ENCODE measurements around the gene MCUR1. TPM values are rescaled to one million over a fixed set of nuclear protein-coding genes. Genes with fewer than 3 reads are reported as not detected.

The MCUR1 gene
- total and polyA plus RNA-seq, 4 experiments from 2014 or later, result 5.9 to 11.6 (median 11.4) TPM

GRCh38 chr6:13769034-13769654 is 45.2 kb downstream of the MCUR1 start:
- H3K27ac Mint-ChIP-seq, result peak overlapping the region in 1 of 7 donors; percentile 50
- Histone ChIP-seq H3K27ac (ENCODE audit: low read depth, low read length) (no peak overlapping the region), H3K9me3 (ENCODE audit: control insufficient read depth in 1 of 2, low read length in 2 of 2) (no peaks in the 10 kb centered on the region), H3K36me3 (ENCODE audit: insufficient read depth, low read length) (no peaks in the 10 kb centered on the region), H3K4me1 (ENCODE audit: insufficient read depth, low read length) (peaks cover 3% of the 10 kb centered on the region), H3K4me3 (ENCODE audit: low read length in 2 of 2) (no peak overlapping the region), H3K27me3 (ENCODE audit: insufficient read depth, low read length) (no peaks in the 10 kb centered on the region)
- no peaks in the 10 kb centered on the region for H3K36me3 Mint-ChIP-seq
- ChIA-PET POLR2A (ENCODE audit: partially characterized antibody) (interaction anchor here (1.1 kb wide), 1 partner anchor 154 kb away, joined by 3 read pairs; the partner anchor contains the start of gene NOL7), CTCF (ENCODE audit: partially characterized antibody) (interaction anchor here (0.6 to 2.2 kb wide), 4 partner anchors 16 to 194 kb away, joined by 3 to 7 read pairs (median 3); partner anchors contain the start of gene SIRT5)
- intact Hi-C loops (cut with micrococcal nuclease), result loop anchor here (5.0 to 10.0 kb wide), 2 partner anchors 42 to 314 kb away; no protein-coding TSS in a partner anchor
- peaks cover 10 to 27% (median 15%) of the 10 kb centered on the region in 4 donors for H3K4me1 Mint-ChIP-seq
- H3K4me3 Mint-ChIP-seq, result peak overlapping the region in 1 of 8 donors; percentile 8
- no peak for DNase-seq
- no peaks in the 10 kb centered on the region for H3K9me3 Mint-ChIP-seq
- H3K27me3 Mint-ChIP-seq, result no peaks in the 10 kb centered on the region

- no peaks in the 10 kb centered on the region for H3K27me3 Mint-ChIP-seq
- Histone ChIP-seq H3K4me3 (ENCODE audit: low read length in 2 of 2) (peak overlapping the region in 1 of 2 donors; percentile 32), H3K27me3 (ENCODE audit: insufficient read depth, low read length) (no peaks in the 10 kb centered on the region), H3K27ac (ENCODE audit: low read depth, low read length) (no peak overlapping the region), H3K36me3 (ENCODE audit: insufficient read depth, low read length) (no peaks in the 10 kb centered on the region), H3K4me1 (ENCODE audit: insufficient read depth, low read length) (peaks cover 19% of the 10 kb centered on the region), H3K9me3 (ENCODE audit: control insufficient read depth in 1 of 2, low read length in 2 of 2) (no peaks in the 10 kb centered on the region)
- CTCF ChIA-PET (ENCODE audit: partially characterized antibody), result interaction anchor here (0.6 to 2.2 kb wide), 4 partner anchors 137 to 192 kb away, joined by 3 to 7 read pairs (median 4); partner anchors contain the start of genes NOL7 and SIRT5
- no peaks in the 10 kb centered on the region for H3K36me3 Mint-ChIP-seq
- no peaks in the 10 kb centered on the region for H3K9me3 Mint-ChIP-seq
- H3K27ac Mint-ChIP-seq, result peak overlapping the region in 5 of 7 donors; percentile 43 to 89 (median 61)
- intact Hi-C loops (cut with micrococcal nuclease), result loop anchor here (1.0 to 10.0 kb wide), 5 partner anchors 40 to 431 kb away; partner anchors contain the start of genes NOL7 and SIRT5
- POLR2A ChIA-PET (ENCODE audit: partially characterized antibody), result interaction anchor here (1.0 to 5.5 kb wide), 2 partner anchors 57 to 152 kb away, joined by 5 to 35 read pairs; partner anchors contain the start of genes NOL7 and RANBP9
- peaks cover 23 to 44% (median 31%) of the 10 kb centered on the region in 4 donors for H3K4me1 Mint-ChIP-seq
- peak in 4 of 5 donors; percentile 11 to 25 (median 22) for DNase-seq
- H3K4me3 Mint-ChIP-seq, result peak overlapping the region in 7 of 8 donors; percentile 65 to 80 (median 74)
Observed at GRCh38 chr6:13767121-13767808, 47.1 kb downstream of the MCUR1 start.

- H3K9me3 ChIP-seq (ENCODE audit: control insufficient read depth in 1 of 2, low read length in 2 of 2), result no peaks in the 10 kb centered on the region
- H3K4me3 Mint-ChIP-seq, result peak overlapping the region in 3 of 8 donors; percentile 7 to 29 (median 17)
- peaks cover 21% of the 10 kb centered on the region for H3K4me1 ChIP-seq (ENCODE audit: insufficient read depth, low read length)
- no peaks in the 10 kb centered on the region for H3K36me3 Mint-ChIP-seq
- no peak overlapping the region for H3K27ac Mint-ChIP-seq
- intact Hi-C loops (cut with micrococcal nuclease), result loop anchor here (2.0 to 10.0 kb wide), 3 partner anchors 39 to 311 kb away; partner anchors contain the start of gene NOL7
- no peaks in the 10 kb centered on the region for H3K36me3 ChIP-seq (ENCODE audit: insufficient read depth, low read length)
- H3K27ac ChIP-seq (ENCODE audit: low read depth, low read length), result no peak overlapping the region
- DNase-seq, result no peak
- ChIA-PET POLR2A (ENCODE audit: partially characterized antibody) (interaction anchor here (5.5 kb wide), 1 partner anchor 56 kb away, joined by 35 read pairs; the partner anchor contains the start of gene RANBP9), CTCF (ENCODE audit: partially characterized antibody) (interaction anchor here (1.1 kb wide), 1 partner anchor 151 kb away, joined by 3 read pairs; the partner anchor contains the start of gene NOL7)
- no peaks in the 10 kb centered on the region for H3K27me3 Mint-ChIP-seq
- H3K4me1 Mint-ChIP-seq, result peaks cover 26 to 52% (median 36%) of the 10 kb centered on the region in 4 donors
- no peaks in the 10 kb centered on the region for H3K27me3 ChIP-seq (ENCODE audit: insufficient read depth, low read length)
- no peak overlapping the region for H3K4me3 ChIP-seq (ENCODE audit: low read length in 2 of 2)
- no peaks in the 10 kb centered on the region for H3K9me3 Mint-ChIP-seq
Observed at GRCh38 chr6:13766201-13766634, 48.1 kb downstream of the MCUR1 start.

GRCh38 chr6:13765570-13765969 is 48.8 kb downstream of the MCUR1 start:
- no peaks in the 10 kb centered on the region for H3K36me3 Mint-ChIP-seq
- POLR2A ChIA-PET (ENCODE audit: partially characterized antibody), result interaction anchor here (0.6 to 5.5 kb wide), 3 partner anchors 38 to 151 kb away, joined by 3 to 35 read pairs (median 4); partner anchors contain the start of genes NOL7 and RANBP9
- intact Hi-C loops (cut with micrococcal nuclease), result loop anchor here (5.0 to 10.0 kb wide), 2 partner anchors 38 to 311 kb away; no protein-coding TSS in a partner anchor
- DNase-seq, result no peak
- H3K27ac ChIP-seq (ENCODE audit: low read depth, low read length), result no peak overlapping the region
- no peaks in the 10 kb centered on the region for H3K36me3 ChIP-seq (ENCODE audit: insufficient read depth, low read length)
- no peaks in the 10 kb centered on the region for H3K9me3 ChIP-seq (ENCODE audit: control insufficient read depth in 1 of 2, low read length in 2 of 2)
- peak overlapping the region in 1 of 8 donors; percentile 1 for H3K4me3 Mint-ChIP-seq
- H3K9me3 Mint-ChIP-seq, result no peaks in the 10 kb centered on the region
- H3K27me3 ChIP-seq (ENCODE audit: insufficient read depth, low read length), result no peaks in the 10 kb centered on the region
- H3K4me1 ChIP-seq (ENCODE audit: insufficient read depth, low read length), result peaks cover 21% of the 10 kb centered on the region
- H3K4me1 Mint-ChIP-seq, result peaks cover 26 to 52% (median 36%) of the 10 kb centered on the region in 4 donors
- no peaks in the 10 kb centered on the region for H3K27me3 Mint-ChIP-seq
- peak overlapping the region in 1 of 7 donors; percentile 9 for H3K27ac Mint-ChIP-seq
- no peak overlapping the region for H3K4me3 ChIP-seq (ENCODE audit: low read length in 2 of 2)
- CTCF ChIA-PET (ENCODE audit: partially characterized antibody), result interaction anchor here (0.8 to 2.0 kb wide), 5 partner anchors 30 to 190 kb away, joined by 3 to 10 read pairs (median 4); partner anchors contain the start of gene NOL7

GRCh38 chr6:13764996-13765395 is 49.4 kb downstream of the MCUR1 start:
- CTCF ChIA-PET (ENCODE audit: partially characterized antibody), result interaction anchor here (0.8 to 2.0 kb wide), 5 partner anchors 30 to 190 kb away, joined by 3 to 10 read pairs (median 4); partner anchors contain the start of gene NOL7
- Mint-ChIP-seq H3K4me1 (peaks cover 26 to 52% (median 36%) of the 10 kb centered on the region in 4 donors), H3K27ac (peak overlapping the region in 1 of 7 donors; percentile 24), H3K27me3 (no peaks in the 10 kb centered on the region), H3K9me3 (no peaks in the 10 kb centered on the region), H3K4me3 (no peak overlapping the region), H3K36me3 (no peaks in the 10 kb centered on the region)
- DNase-seq, result no peak
- H3K27ac ChIP-seq (ENCODE audit: low read depth, low read length), result no peak overlapping the region
- H3K27me3 ChIP-seq (ENCODE audit: insufficient read depth, low read length), result no peaks in the 10 kb centered on the region
- no peaks in the 10 kb centered on the region for H3K9me3 ChIP-seq (ENCODE audit: control insufficient read depth in 1 of 2, low read length in 2 of 2)
- peaks cover 21% of the 10 kb centered on the region for H3K4me1 ChIP-seq (ENCODE audit: insufficient read depth, low read length)
- no peak overlapping the region for H3K4me3 ChIP-seq (ENCODE audit: low read length in 2 of 2)
- POLR2A ChIA-PET (ENCODE audit: partially characterized antibody), result interaction anchor here (0.6 to 5.5 kb wide), 3 partner anchors 38 to 150 kb away, joined by 3 to 35 read pairs (median 4); partner anchors contain the start of genes NOL7 and RANBP9
- no peaks in the 10 kb centered on the region for H3K36me3 ChIP-seq (ENCODE audit: insufficient read depth, low read length)
- intact Hi-C loops (cut with micrococcal nuclease), result loop anchor here (5.0 to 10.0 kb wide), 2 partner anchors 38 to 310 kb away; no protein-coding TSS in a partner anchor

- POLR2A ChIA-PET (ENCODE audit: partially characterized antibody), result interaction anchor here (1.0 to 5.5 kb wide), 4 partner anchors 53 to 149 kb away, joined by 3 to 35 read pairs (median 6); partner anchors contain the start of genes NOL7 and RANBP9
- Histone ChIP-seq H3K4me1 (ENCODE audit: insufficient read depth, low read length) (peaks cover 21% of the 10 kb centered on the region), H3K9me3 (ENCODE audit: control insufficient read depth in 1 of 2, low read length in 2 of 2) (no peaks in the 10 kb centered on the region), H3K36me3 (ENCODE audit: insufficient read depth, low read length) (no peaks in the 10 kb centered on the region), H3K27me3 (ENCODE audit: insufficient read depth, low read length) (no peaks in the 10 kb centered on the region), H3K27ac (ENCODE audit: low read depth, low read length) (no peak overlapping the region), H3K4me3 (ENCODE audit: low read length in 2 of 2) (no peak overlapping the region)
- intact Hi-C loops (cut with micrococcal nuclease), result loop anchor here (2.0 to 10.0 kb wide), 2 partner anchors 51 to 309 kb away; no protein-coding TSS in a partner anchor
- Mint-ChIP-seq H3K9me3 (no peaks in the 10 kb centered on the region), H3K27me3 (no peaks in the 10 kb centered on the region), H3K4me1 (peaks cover 27 to 55% (median 37%) of the 10 kb centered on the region in 4 donors), H3K27ac (peak overlapping the region in 3 of 7 donors; percentile 13 to 42 (median 27)), H3K36me3 (no peaks in the 10 kb centered on the region), H3K4me3 (peak overlapping the region in 4 of 8 donors; percentile 24 to 66 (median 31))
- DNase-seq, result no peak
- CTCF ChIA-PET (ENCODE audit: partially characterized antibody), result interaction anchor here (0.6 to 2.0 kb wide), 5 partner anchors 31 to 189 kb away, joined by 3 to 10 read pairs (median 5); partner anchors contain the start of gene NOL7
Observed at GRCh38 chr6:13763740-13764381, 50.5 kb downstream of the MCUR1 start.
